GM19193 (cell line): ENCODE data around the gene MLLT3.

ENCODE experiments used
- POLR2A ChIP-seq: IDR thresholded peaks from 4 replicates; pipeline ENCODE4 v1.6.1; 2011; ENCODE audit not compliant: insufficient read depth, insufficient read length; ENCODE audit errors: extremely low read depth

The MLLT3 gene

GRCh38 chr9:20310024-20310423 lies 312.3 kb downstream of the MLLT3 start:
- TF ChIP-seq POLR2A = no peak

GRCh38 chr9:20309124-20309523 lies 313.2 kb downstream of the MLLT3 start:
- no peak for TF ChIP-seq POLR2A

GRCh38 chr9:20307621-20308020 lies 314.7 kb downstream of the MLLT3 start:
- no peak for TF ChIP-seq POLR2A

- no peak for TF ChIP-seq POLR2A
Observed at GRCh38 chr9:20305452-20305851, 316.8 kb downstream of the MLLT3 start.

GRCh38 chr9:20303996-20304395 lies 318.3 kb downstream of the MLLT3 start:
- TF ChIP-seq POLR2A = no peak

GRCh38 chr9:20303066-20303465 lies 319.2 kb downstream of the MLLT3 start:
- no peak for TF ChIP-seq POLR2A

GRCh38 chr9:20302197-20302596 lies 320.1 kb downstream of the MLLT3 start:
- no peak for TF ChIP-seq POLR2A

GRCh38 chr9:20300430-20301115 lies 321.7 kb downstream of the MLLT3 start:
- no peak for TF ChIP-seq POLR2A

- no peak for TF ChIP-seq POLR2A
Observed at GRCh38 chr9:20297646-20298084, 324.6 kb downstream of the MLLT3 start.

GRCh38 chr9:20295555-20295954 lies 326.7 kb downstream of the MLLT3 start:
- no peak for TF ChIP-seq POLR2A

- no peak for TF ChIP-seq POLR2A
Observed at GRCh38 chr9:20294046-20294750, 328.1 kb downstream of the MLLT3 start.

- no peak for TF ChIP-seq POLR2A
Observed at GRCh38 chr9:20292002-20292401, 330.3 kb downstream of the MLLT3 start.
